Measurements from ENCODE around the gene FCRLB.
A peak's percentile ranks its signal among the peaks of the same experiment; 100 is the strongest.
"Not testable (repeated sequence)": the region's sequence is repeated elsewhere in the genome, so short reads cannot be mapped to it uniquely, and the experiment has no call there.

FCRLB gene

DNA sequence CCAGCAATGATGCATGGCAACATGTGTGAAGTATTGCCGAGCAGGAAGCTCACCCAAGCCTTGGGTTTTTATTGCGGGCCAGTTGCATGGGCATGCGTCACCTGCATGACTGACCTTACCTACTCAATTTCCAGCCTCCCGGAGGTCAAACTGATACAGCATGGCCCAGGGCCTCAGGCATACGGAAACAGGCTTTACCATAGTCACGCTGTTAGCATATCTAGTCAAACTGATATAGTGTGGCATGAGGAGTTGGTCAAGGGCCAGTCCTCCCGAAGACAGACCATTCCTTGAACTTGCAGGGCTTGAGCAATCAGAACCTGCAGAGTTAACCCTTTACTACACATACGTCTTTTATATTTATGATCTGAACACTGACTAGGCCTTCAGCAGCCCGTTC, 21.9 kb downstream of the FCRLB start:
- no peak for DNase-seq

GRCh38 chr1:161747801-161748200, 26.5 kb downstream of the FCRLB start:
- no peak for DNase-seq

GRCh38 chr1:161749509-161750407, 28.4 kb downstream of the FCRLB start, which contains the start of gene DUSP12:
DUSP12 (plus strand) TSS chr1:161749786; CDS start chr1:161749802, 16 bp downstream.
- DNase-seq, result peak; percentile 87 to 91

DNA sequence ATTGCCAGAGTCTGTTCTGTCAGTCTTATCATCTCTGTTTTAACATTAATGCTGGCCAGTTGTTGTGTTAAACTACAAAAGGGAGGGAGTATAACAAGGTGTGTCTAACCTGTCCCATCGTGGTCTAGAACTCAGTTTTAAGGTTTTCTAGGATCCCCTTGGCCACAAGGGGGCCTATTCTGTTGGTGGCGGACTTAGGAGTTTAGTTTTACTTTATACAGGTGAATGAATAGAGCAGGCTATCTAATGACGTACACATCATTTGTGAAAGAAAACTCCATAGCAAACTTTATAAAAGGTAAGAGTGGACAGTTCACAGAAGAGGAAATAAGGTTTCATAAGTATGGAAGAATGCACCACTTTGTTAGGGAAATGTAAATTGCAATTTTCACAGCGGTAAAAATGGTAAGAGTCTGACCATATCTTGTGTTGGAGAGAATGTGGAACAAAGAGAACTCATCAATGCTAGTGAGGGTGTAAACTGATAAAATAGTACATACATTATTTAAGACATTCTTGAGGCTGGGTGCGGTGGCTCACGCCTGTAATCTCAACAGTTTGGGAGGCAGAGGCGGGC, 42.3 kb downstream of the FCRLB start:
- peak in 1 of 2 experiments; percentile 45 for DNase-seq

DNA sequence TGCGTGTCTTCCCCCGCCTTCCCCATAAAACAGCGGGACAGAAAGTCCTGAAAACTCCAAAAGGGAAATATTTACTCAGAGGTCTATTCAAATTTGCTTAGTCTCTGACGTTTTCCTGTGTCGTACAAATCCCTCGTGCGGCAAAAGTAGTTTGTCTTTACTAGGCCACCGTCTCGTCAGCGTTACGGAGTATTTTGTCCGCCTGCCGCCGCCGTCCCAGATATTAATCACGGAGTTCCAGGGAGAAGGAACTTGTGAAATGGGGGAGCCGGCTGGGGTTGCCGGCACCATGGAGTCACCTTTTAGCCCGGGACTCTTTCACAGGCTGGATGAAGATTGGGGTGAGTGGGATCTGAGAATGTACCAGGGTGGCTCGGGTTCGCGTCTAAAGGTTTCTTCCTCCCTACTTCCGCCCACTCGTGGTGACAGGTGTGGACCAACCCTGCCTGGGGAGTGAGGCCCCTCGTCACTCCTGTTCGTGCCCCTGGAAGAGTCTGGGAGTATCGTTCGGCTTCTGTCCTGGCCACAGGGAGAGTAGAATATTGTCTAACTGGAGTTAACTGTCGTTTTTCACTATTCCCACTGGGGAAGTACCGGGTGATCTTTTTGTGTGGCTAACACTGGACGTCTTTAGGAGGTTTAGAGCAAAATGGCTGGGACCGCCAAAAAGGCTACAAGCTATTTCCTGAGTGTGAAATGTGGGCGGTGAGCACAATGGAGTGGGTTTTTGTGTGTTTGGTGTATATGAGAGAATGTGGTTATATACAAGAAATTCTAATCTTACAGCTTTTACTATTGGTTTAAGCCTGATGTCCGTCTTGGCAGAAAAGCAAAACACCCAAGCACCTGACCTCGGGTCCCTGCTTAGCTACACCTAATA, 45.0 kb downstream of the FCRLB start, which contains the start of gene ATF6:
TSS of gene ATF6 (plus strand) at position 219 of the 880 bp plus-strand sequence. CDS start at position 260, 41 bp downstream.
- peak; percentile 80 to 86 for DNase-seq

- no peak for DNase-seq
Measured at GRCh38 chr1:161768461-161768860, 47.1 kb downstream of the FCRLB start.

DNA sequence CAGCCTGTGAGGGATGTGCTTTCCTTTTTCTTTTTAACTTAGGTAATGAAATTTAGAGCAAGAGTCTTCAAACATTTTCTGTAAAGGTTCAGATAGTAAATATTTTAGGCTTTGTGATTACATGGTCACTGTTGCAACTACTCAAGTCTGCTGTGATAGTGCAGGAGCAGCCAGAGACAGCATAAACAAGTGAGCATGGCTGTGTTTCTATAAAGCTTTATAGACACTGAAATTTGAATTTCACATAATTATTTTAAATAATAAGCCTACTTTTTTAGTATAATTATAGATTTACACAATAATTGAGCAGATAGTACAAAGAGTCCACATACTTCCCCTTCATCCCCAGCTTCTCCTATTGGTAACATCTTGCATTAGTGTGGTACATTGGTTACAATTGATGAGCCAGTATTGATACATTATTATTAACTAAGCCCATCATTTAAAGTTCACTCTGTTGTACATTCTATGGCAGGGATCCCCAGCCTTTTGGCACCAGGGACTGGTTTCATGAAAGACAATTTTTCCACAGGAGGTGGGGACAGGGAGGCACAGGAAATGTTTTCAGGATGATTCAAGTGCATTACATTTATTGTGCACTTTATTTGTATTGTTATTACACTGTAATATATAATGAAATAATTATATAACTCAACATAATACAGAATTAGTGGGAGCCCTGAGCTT, 47.8 kb downstream of the FCRLB start:
- no peak for DNase-seq

- DNase-seq, result not testable (repeated sequence)
Measured at GRCh38 chr1:161769673-161770045, 48.3 kb downstream of the FCRLB start.

DNA sequence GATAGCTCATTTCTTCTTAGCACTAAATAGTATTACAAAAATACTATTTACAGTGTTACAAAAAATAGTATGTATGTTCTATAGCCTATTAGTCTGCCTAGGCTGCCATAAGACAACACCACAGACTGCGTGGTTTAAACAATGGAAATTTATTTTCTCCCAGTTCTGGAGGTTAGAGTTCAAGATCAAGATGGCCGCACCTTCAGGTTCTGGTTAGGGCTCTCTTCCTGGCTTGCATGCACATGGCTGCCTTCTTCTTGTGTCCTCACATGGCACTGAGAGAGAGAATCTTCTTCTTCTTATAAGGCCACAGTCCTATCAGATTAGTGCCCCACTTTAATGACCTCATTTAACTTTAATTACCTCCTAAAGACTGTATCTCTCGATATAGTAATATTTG, 48.9 kb downstream of the FCRLB start:
- no peak for DNase-seq

DNA sequence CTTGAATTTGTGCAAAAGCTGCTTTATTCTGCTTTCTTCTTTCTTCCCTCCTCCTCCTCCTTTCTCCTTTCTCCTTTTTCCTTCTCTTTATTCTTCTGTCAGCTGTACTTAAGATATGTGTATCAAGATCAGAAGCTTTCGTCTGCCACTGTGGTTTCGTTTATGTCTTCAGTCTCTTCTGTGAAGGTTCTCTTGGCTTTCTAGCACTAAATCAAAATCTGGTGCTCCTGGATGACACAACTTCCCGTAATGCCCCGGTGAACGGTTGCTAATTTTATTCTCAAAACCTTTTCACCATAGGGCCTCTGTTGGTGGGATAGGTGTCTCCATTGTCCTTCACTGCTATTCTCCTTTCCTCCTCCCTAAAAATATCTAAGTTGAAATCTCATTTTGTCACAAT, 49.8 kb downstream of the FCRLB start:
- DNase-seq, result no peak

DNA sequence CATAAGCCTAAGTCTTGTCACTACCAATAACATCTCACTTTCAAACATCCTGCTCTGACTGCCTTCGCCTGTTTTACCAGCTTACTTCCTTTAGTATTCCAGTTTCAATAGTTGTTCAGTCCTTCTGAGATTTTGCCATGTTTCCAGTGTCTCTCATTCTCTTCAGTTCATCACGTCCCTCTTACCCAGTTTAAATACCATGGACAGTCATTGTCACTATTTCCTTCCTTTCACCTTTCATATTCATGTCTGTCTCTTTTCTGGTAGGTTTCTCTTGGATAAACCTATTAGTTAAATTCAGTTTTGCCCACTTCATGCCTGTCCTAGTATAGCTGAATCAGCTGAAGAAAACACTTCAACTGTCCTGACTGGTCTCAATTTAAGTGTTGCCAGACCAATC, 50.6 kb downstream of the FCRLB start:
- no peak for DNase-seq

GRCh38 chr1:161772397-161772796, 51.1 kb downstream of the FCRLB start:
- no peak for DNase-seq

DNA sequence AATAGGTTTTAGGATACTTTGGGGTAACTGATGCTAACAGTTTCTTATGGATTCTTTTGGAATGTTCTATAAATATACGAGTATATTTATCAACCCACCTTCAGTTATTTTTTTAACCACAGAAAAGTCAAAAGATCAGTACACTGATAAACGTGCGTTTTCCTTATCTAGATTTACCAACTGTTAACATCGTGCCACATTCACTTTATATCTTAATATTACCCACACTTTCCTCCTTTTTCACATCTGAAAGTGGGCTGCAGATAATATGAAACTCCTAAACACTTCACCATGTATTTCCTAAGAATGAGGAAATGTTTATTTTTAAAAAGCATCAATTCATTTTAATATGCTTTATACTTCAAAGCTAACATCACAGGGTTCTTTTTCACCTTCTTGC, 52.4 kb downstream of the FCRLB start:
- DNase-seq, result no peak

GRCh38 chr1:161777261-161777660, 55.9 kb downstream of the FCRLB start:
- no peak for DNase-seq

Measured in activated CD4-positive, alpha-beta T cell treated with anti-CD3 and anti-CD28 coated beads, Interleukin-2, amount 50 U/mL, for 48 hours (primary cell).